Body of pancreas (tissue), 4 donors: ENCODE results near the gene SMC3. TPM values are rescaled to one million over a fixed set of nuclear protein-coding genes. Genes with fewer than 3 reads are reported as not detected.
A peak's percentile ranks its signal among the peaks of the same experiment; 100 is the strongest.

ENCODE experiments used
- ATAC-seq: fragments of 150-250 bp; one replicate; pipeline ENCODE4 v1.9.1; 2016
- DNase-seq, 4 donors: peaks; one replicate each; pipeline ENCODE4 v3.0.0-alpha.2; 2019
- H3K27ac ChIP-seq, 4 donors: fragments of 200-600 bp; sonication (generic); 1 replicate in 3 of 4; 2 replicates in 1 of 4; pipeline versions ENCODE4 v1.5.1 to v1.6.1; 2016 to 2019; ENCODE audit warnings: mild to moderate bottlenecking in 1 of 4, mixed read lengths in 1 of 4, moderate library complexity in 1 of 4
- H3K27me3 ChIP-seq, 2 donors: fragments of 200-600 bp; sonication (generic); one replicate each; pipeline ENCODE4 v1.6.0; 2016; ENCODE audit warnings: mild to moderate bottlenecking in 1 of 2
- H3K36me3 ChIP-seq, 2 donors: fragments of 200-600 bp; sonication (generic); replicated peaks in 1 of 2; 2 replicates each; pipeline ENCODE4 v1.5.1; 2016; ENCODE audit warnings: low read depth in 2 of 2; ENCODE audit not compliant: insufficient read depth in 1 of 2
- H3K4me1 ChIP-seq: fragments of 200-600 bp; sonication (generic); one replicate; pipeline ENCODE4 v1.6.0; 2016
- H3K4me3 ChIP-seq, 2 donors: fragments of 200-600 bp; sonication (generic); 1 replicate in 1 of 2; 2 replicates in 1 of 2; pipeline ENCODE4 v1.5.1; 2016 to 2019
- H3K9me3 ChIP-seq, 3 donors: fragments of 200-600 bp; sonication (generic); 1 replicate in 2 of 3; 2 replicates in 1 of 3; pipeline ENCODE4 v1.5.1; 2016
- POLR2A ChIP-seq, 3 donors: fragments of 450-650 bp; IDR thresholded peaks; one replicate each; pipeline ENCODE4 v1.6.1; 2016; ENCODE audit warnings: antibody characterized with exemption in 3 of 3, mild to moderate bottlenecking in 2 of 3
- WGBS, 2 donors: methylation state at CpG; one replicate each; pipeline ENCODE4 v1.1.5; 2017; 5-methylcytosine and 5-hydroxymethylcytosine counted together
- intact Hi-C: fragments of 100-400 bp; cut with DNase I; formaldehyde crosslinking; loops from one replicate; pipeline ENCODE4 v1.15.1; 2023
- total RNA-seq, 2 donors: library from RNA; depleted of rRNA; stranded (reverse); fragments of >200 nt; gene quantifications; one replicate each; pipeline ENCODE4 v1.1.0, GENCODE V29; 2016
- TF ChIP-seq, protein P1 (sequence below), 7 experiments: fragments of 450-650 bp in 4 of 7; fragments of 200-600 bp in 3 of 7; sonication (generic) in 3 of 7; IDR thresholded peaks; one replicate each; pipeline ENCODE4 v1.5.1; 2016 to 2019; ENCODE audit warnings: antibody characterized with exemption in 7 of 7

Gene SMC3
- total RNA-seq, 2 donors from 2014 or later = 18.4 to 22.1 TPM

DNA sequence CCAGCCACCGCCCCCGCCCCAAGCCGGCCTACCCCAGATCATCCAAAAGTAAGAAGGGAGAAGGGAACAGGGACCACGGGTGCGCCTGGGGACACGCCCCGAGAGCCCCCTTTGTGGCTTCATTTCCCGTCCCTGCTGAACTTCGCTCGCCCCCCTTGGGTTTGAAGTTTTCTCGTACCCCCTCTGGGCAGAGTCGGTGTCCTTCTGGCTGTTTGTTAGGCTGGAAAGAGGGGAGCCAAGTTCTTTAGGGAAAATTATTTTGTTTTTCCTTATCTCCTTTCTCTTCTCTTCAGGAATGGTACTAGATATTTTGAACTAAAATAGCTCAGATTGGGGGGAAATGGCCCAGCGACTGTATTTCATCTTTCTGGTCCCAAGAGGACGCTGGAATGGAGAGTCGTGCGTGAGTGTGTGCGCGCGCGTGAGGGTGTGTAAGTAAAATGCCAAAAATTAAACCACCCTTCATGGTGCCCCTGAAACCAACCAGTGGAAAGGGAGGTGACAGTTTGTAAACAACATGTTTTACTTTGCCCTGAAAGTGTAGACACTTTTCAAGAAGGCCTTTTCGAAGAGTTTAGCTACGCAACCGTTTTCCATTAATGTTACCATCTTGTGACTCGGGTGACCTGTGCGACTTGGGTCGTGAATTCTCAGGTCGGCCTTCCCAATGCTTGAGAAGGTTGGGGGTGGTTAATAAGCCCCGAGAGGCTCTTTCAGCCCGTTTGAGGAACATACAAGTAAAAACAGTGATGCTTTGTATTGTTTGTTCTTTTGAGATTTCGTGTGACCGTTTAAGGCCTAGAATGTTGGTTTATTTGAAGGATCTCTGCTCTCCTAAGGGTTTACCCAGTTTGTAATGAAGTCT, 77.3 kb downstream of the SMC3 start:
- 32 to 34% methylated on average over 28 to 29 of the region's 31 CpGs for WGBS, 2 donors
- Histone ChIP-seq H3K4me1 (peaks cover 18% of the 10 kb centered on the region), H3K27ac (no peak overlapping the region), H3K36me3 (no peaks in the 10 kb centered on the region), H3K4me3 (no peak overlapping the region), H3K9me3 (no peaks in the 10 kb centered on the region), H3K27me3 (peaks cover 4 to 6% of the 10 kb centered on the region in 2 donors)
- intact Hi-C loops = no loop called here
- ATAC-seq (peak; percentile 9), DNase-seq (no peak)
- no peak for TF ChIP-seq POLR2A (IDR thresholded peaks at IDR 0.05)
- TF ChIP-seq, protein P1, sequence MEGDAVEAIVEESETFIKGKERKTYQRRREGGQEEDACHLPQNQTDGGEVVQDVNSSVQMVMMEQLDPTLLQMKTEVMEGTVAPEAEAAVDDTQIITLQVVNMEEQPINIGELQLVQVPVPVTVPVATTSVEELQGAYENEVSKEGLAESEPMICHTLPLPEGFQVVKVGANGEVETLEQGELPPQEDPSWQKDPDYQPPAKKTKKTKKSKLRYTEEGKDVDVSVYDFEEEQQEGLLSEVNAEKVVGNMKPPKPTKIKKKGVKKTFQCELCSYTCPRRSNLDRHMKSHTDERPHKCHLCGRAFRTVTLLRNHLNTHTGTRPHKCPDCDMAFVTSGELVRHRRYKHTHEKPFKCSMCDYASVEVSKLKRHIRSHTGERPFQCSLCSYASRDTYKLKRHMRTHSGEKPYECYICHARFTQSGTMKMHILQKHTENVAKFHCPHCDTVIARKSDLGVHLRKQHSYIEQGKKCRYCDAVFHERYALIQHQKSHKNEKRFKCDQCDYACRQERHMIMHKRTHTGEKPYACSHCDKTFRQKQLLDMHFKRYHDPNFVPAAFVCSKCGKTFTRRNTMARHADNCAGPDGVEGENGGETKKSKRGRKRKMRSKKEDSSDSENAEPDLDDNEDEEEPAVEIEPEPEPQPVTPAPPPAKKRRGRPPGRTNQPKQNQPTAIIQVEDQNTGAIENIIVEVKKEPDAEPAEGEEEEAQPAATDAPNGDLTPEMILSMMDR (IDR thresholded peaks at IDR 0.05) = no peak

DNA sequence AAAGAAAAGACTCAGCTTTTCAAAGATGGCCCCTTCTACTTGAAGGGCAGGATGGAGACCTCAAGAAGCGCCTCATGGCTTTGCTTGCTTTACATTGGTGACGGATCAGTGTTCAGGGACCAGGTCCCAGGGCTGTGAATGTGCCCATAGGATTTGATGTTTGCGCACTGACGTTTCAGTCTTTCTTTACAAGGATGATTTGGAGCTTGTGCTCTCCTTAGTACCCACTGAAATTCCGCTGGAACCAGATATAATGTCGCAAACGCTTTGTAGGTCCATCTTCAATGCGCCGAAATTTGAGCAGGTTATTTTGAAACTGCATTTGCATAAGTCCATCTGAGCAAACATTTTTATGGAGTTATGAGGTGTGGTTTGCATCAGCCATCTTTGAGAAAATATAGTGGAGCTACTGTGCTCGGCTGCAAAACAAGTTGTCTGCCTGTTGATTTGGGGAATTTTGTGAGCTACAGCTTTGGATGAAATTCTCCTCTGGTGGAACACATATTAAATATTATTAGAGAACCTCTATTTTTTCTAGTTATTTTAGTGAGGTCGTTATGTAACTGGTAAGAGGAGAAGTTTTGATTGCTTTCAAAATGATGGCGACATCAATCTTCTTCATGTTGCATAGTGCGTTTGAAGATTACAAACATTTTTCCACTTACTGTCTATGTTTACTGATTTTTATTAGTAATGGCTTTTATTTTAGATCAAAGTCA, 79.1 kb downstream of the SMC3 start:
- Histone ChIP-seq H3K9me3 (no peaks in the 10 kb centered on the region), H3K4me1 (peaks cover 18% of the 10 kb centered on the region), H3K27ac (no peak overlapping the region), H3K4me3 (no peak overlapping the region), H3K36me3 (no peaks in the 10 kb centered on the region), H3K27me3 (peaks cover 4 to 6% of the 10 kb centered on the region in 2 donors)
- DNase-seq (no peak), ATAC-seq (no peak)
- 66 to 70% methylated on average over 13 of the region's 13 CpGs for whole genome bisulfite sequencing, 2 donors
- intact Hi-C loops = no loop called here
- TF ChIP-seq, protein P1 (IDR thresholded peaks at IDR 0.05) = no peak
- no peak for TF ChIP-seq POLR2A (IDR thresholded peaks at IDR 0.05)

DNA sequence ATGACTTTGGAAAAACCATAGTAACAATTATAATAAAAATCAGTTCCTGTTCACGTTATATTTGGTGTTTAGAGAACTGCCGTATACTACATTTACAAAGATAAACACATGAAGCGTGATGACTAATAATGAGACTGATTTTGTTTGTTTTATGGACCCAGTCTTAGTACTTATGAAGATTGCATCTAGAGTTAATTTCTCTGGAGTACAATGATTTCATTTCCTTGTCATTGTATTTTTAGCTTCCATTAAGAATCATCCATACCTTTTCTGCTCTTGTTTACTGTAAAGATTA, 79.6 kb downstream of the SMC3 start:
- TF ChIP-seq POLR2A (IDR thresholded peaks at IDR 0.05) = no peak
- TF ChIP-seq, protein P1 (IDR thresholded peaks at IDR 0.05) = no peak
- peaks cover 4 to 6% of the 10 kb centered on the region in 2 donors for H3K27me3 ChIP-seq
- H3K4me1 ChIP-seq = peaks cover 18% of the 10 kb centered on the region
- intact Hi-C loops = no loop called here
- ATAC-seq (no peak), DNase-seq (no peak)
- no peaks in the 10 kb centered on the region for H3K36me3 ChIP-seq
- no peak overlapping the region for H3K27ac ChIP-seq
- no peaks in the 10 kb centered on the region for H3K9me3 ChIP-seq
- H3K4me3 ChIP-seq = no peak overlapping the region
- 49 to 51% methylated on average over 3 of the region's 3 CpGs for WGBS, 2 donors

DNA sequence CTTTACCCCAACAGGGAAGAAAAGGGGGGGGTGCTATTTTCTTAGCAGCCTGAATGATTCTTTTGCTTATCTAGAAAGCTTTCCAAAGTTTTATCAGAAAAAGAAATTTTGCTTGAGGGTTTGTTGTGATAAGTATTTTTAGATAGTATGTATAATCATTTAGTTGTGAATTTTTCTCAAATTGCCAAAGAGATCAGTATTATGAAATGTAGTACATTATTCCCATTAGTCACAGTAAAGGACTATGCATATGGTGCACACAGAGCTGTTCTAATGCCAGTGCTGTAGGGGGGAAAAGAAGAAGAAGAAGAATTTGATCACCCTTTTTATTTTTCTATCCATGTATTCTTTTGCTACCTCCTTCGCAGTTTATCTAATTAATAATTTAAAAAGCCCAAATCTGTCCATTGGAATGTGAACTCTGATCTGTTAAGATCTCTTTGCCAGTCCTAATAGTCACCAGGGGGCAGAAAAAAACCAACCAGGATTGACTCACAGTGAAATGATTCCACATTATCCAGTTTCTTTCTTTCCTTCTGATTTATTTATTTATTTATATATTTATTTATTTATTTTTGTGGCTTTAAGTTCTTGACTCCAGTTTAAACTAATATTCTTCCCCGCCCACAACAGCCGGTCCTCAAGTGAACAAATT, 81.3 kb downstream of the SMC3 start:
- H3K27me3 ChIP-seq = peaks cover 0 to 6% of the 10 kb centered on the region in 2 donors
- H3K27ac ChIP-seq = no peak overlapping the region
- no peaks in the 10 kb centered on the region for H3K9me3 ChIP-seq
- ATAC-seq (no peak), DNase-seq (no peak)
- H3K4me1 ChIP-seq = peaks cover 9% of the 10 kb centered on the region
- H3K36me3 ChIP-seq = no peaks in the 10 kb centered on the region
- intact Hi-C loops = no loop called here
- no peak overlapping the region for H3K4me3 ChIP-seq
- TF ChIP-seq POLR2A (IDR thresholded peaks at IDR 0.05) = no peak
- TF ChIP-seq, protein P1 (IDR thresholded peaks at IDR 0.05) = no peak
- WGBS, 2 donors = 76 to 82% methylated on average over 3 of the region's 3 CpGs
